ENCODE results near the gene PRKRA.

DNA sequence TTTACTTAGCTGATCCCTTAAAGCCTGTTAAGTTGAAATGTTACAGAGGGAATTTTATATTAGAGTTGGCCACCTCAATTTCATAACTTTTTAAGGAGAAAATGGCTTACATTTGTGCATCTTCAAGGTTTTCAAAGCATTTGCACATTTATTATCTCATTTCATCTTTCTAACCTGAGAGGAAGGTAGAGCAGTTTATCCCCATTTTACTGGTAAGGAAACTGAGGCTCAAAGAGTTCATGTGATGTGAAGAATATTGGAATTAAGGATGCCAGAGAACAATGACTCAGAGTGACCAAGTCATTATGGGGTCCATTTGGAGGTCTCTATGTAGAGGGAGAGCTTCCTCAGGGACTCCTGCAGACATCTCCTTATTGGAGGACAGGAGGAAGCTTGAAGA lies 35.0 kb downstream of the PRKRA start:
- TF ChIP-seq, protein P1, sequence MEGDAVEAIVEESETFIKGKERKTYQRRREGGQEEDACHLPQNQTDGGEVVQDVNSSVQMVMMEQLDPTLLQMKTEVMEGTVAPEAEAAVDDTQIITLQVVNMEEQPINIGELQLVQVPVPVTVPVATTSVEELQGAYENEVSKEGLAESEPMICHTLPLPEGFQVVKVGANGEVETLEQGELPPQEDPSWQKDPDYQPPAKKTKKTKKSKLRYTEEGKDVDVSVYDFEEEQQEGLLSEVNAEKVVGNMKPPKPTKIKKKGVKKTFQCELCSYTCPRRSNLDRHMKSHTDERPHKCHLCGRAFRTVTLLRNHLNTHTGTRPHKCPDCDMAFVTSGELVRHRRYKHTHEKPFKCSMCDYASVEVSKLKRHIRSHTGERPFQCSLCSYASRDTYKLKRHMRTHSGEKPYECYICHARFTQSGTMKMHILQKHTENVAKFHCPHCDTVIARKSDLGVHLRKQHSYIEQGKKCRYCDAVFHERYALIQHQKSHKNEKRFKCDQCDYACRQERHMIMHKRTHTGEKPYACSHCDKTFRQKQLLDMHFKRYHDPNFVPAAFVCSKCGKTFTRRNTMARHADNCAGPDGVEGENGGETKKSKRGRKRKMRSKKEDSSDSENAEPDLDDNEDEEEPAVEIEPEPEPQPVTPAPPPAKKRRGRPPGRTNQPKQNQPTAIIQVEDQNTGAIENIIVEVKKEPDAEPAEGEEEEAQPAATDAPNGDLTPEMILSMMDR (IDR thresholded peaks at IDR 0.05): no peak
- no peak for TF ChIP-seq POLR2A (IDR thresholded peaks at IDR 0.05)
